NCI-H524 treated with DMSO at 0.1 percent for 48 hours (cell line): Measurements from ENCODE around the gene FAAP24.
A peak's percentile ranks its signal among the peaks of the same experiment; 100 is the strongest.
"Not testable (repeated sequence)": the region's sequence is repeated elsewhere in the genome, so short reads cannot be mapped to it uniquely, and the experiment has no call there.

ENCODE experiments used
- DNase-seq: peaks from one replicate; lab custom pipeline; 2025; lab: John Stamatoyannopoulos, UW

Gene FAAP24

GRCh38 chr19:32971715-32972540 is at the start of gene FAAP24, which contains the start of gene CEP89:
TSS of gene FAAP24 (plus strand) at chr19:32972242. CDS start at chr19:32973197, 955 bp downstream.
TSS of gene CEP89 (minus strand) at chr19:32971958. CDS start at chr19:32971874, 84 bp downstream.
- DNase-seq, result peak; percentile 95

GRCh38 chr19:32924200-32924599 is 47.8 kb upstream of the FAAP24 start:
- no peak for DNase-seq

DNA sequence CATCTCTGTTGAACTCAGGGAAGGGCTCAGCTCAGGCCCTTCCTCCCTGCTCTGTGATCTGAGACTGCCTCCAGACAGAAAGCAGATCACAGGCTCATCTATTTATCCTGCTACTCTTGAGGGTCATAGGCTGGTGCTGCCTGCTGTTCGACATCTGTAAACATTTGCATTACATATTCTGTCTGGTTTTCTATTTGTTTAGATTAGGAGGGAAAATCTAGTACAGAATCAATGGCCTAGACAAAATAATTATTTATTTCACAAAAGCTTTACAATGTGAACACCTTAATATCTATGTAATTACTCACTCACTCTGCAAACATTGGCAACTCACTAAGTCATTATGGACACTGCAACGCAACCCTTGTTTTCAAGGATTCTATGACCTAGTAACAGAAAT is 43.2 kb upstream of the FAAP24 start:
- no peak for DNase-seq

DNA sequence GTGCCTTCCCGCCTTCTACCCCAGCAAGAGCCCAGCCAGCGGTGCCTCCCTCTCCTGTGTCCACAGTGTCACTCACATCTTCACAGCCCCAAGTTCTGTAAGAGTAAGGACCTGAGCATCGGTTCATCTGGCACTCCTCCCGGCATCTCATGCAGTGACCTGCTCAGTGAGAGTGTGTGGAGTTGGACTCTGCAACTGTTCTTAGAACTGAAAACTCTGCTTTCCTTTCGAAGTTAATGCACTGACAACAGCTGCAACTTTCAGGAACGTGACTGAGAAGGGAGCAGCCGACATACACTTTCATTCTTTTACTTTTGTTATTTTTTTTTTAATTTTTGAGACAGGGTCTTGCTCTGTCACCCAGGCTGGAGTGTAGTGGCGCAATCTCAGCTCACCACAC is 41.5 kb upstream of the FAAP24 start:
- no peak for DNase-seq

DNA sequence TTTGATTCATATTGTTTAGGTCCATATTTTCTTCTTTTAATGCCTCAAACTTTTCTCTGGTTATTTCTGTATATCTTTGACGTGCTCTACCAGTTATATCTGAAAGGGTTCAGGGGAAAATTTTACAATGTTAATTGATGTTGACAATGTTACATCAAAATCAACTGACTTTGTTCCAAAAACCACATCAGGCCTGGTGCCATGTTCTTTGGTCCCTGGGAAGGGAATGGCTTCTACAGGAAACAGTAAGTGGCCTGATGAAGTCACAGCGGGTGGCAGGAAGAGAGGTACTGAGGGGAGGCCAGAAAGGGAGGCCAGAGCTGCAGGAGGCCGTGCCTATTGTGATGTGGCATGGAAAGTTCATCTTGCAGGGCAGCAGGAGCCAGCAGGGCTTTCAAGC is 38.5 kb upstream of the FAAP24 start:
- DNase-seq, result no peak

DNA sequence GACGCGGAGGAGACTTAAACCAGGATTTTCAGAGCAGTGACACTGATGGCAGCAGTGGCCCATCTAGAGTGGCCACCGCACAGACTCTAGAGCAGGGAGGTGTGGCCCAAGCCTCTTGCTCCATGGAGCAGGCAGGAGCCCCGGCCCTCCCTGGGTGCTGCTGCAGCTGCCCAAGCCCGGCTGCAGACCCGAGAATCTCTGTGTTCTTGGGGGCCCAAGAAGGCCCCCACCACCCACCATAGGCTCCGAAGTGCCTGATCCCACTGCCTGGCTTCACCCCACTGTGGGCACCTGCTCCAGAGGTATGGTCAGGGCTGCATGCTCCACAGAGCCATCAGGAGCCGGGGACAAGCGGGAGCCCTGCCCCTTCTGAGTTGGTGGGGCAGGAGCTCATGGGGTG is 36.4 kb upstream of the FAAP24 start:
- no peak for DNase-seq

GRCh38 chr19:32936065-32936464 is 36.0 kb upstream of the FAAP24 start:
- no peak for DNase-seq

GRCh38 chr19:32941273-32941672 is 30.8 kb upstream of the FAAP24 start:
- not testable (repeated sequence) for DNase-seq

GRCh38 chr19:32945260-32945659 is 26.8 kb upstream of the FAAP24 start:
- DNase-seq, result no peak

GRCh38 chr19:32966750-32967149 is 5.3 kb upstream of the FAAP24 start:
- no peak for DNase-seq

DNA sequence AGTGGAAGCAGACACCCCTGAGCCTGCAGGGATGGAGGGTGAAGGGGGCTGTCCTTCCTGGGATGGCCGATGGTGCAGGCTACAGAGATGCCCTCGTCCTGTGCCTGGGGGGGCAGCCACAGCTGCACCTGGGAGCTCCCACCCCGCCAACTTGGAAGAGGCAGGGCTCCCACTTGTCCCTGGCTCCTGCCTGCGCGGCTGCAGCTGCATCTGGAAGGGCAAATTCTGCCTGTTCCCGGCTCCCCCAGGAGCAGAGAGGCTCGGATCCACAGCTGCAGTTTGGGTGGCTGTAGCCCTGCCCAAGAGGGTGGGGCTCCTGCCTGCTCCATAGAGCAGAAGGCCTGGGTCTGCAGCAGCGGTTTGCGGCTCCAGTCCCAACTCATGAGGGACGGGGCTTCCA is 2.5 kb upstream of the FAAP24 start:
- no peak for DNase-seq

DNA sequence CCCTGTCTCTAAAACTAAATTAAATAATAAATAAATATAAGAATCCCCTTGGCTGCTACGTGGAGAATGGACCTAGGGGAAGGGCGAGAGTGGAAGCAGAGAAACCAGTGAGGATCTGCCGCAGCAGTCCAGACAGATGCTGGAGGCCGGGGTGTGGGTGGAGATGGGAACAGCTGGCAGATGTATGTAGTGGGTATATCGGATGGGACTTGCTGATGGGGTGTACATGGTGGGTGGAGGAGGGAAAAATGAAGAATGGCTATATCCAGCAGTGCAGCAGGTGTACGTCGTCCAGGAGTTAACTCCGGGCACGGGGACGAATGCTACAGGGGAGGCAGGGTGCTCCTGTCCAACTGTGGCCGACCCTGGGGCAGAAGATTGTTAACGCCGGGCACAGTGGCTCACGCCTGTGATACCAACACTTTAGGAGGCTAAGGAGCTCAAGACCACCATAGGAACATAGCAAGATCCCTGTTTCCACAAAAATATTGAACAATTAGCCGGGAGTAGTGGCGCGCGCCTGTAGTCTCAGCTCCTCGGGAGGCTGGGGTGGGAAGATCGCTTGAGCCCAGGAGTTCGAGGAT is 938 bp upstream of the FAAP24 start:
- no peak for DNase-seq

GRCh38 chr19:32976223-32976805 is 4.3 kb downstream of the FAAP24 start:
- no peak for DNase-seq

GRCh38 chr19:32977280-32977679 is 5.2 kb downstream of the FAAP24 start:
- DNase-seq, result no peak

DNA sequence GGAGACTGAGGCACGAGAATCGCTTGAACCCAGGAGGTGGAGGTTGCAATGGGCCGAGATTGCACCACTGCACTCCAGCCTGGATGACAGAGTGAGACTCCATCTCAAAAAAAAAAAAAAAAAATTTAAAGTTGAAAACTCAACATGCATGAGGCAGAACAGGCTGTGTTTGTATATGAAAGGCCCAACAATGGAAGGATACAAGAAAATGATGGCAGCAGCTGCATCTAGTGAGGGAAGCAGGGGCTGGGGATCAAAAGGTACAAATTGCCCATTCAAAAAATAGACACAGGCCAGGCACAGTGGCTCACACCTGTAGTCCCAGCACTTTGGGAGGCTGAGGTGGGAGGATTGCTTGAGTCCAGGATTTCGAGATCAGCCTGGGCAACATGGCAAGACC is 5.8 kb downstream of the FAAP24 start:
- not testable (repeated sequence) for DNase-seq

- not testable (repeated sequence) for DNase-seq
Observed at GRCh38 chr19:32979807-32980206, 7.8 kb downstream of the FAAP24 start.

DNA sequence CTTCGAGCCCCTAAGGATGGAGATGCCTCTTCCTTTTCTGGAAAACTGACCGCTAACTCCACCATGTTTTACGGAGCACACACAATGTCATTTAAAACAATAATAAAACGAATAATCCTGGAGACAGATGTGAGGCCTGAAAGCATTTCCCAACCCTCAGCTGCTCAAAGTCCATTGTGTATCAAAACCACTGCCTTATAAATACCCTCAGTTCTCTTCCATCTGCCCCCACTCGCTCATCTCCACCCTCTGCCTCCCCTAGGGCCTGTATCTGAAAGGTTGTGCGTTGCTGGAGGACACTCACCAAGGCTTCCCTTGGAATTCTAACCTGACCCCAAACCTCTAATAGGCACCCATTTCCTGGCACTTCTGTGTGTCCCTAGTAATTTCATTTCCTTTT is 10.4 kb downstream of the FAAP24 start:
- not testable (repeated sequence) for DNase-seq

- DNase-seq, result not testable (repeated sequence)
Observed at GRCh38 chr19:32988254-32988653, 16.2 kb downstream of the FAAP24 start.

DNA sequence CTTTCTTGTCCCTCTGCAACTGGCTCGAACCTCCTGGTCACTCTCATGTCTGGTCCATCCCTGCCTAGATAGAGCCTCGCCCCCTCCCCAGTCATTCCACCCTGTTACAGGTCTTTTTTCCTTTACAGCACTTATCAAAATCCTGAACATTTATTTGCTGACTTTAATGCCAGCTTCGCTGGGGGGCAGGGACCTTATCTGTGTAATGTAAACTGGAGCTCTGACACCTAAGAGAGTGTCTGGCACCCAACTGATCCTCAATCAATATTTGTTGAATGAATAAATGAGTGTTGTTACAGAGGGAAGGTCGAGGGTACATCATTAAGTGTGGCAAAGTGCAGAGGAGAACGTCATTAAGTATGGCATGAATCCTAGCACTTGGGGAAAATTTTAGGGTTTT is 16.7 kb downstream of the FAAP24 start:
- DNase-seq, result no peak

DNA sequence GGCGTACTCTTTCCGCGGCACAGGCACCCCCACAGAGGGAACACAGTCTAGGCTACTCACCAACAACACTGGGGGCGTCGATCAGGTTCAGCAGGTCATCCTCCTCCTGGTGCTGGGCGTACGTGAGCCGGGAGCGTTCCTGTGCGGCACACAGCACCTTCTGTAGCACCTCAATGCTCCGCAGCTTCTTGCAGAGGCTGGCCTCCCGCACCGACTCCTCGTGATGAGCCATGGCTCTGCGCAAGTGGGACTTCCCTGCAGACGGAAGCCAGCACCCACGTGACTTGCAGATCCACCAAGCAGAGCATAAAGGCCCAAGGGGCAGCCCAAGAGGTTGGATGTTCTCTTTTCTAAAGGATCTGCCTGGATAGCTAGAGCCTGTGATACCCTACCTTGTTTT is 23.9 kb downstream of the FAAP24 start:
- not testable (repeated sequence) for DNase-seq

DNA sequence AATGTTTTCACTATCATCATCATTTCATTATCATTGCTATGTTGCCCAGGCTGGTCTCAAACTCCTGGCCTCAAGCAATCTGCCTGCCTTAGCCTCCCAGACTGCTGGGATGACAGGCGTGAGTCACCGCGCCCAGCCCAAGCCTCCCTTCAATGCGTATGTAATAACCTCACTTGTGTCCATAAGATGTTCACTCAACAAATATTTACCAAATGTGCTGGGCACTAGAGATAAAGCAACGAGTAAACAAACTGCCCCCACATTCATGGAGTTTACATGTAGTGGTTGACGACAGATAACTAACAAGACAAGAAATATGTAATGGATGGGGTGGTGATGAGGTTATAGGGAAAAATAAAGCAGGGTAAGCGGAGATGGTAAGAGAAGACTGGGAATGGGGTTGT is 25.0 kb downstream of the FAAP24 start:
- not testable (repeated sequence) for DNase-seq

GRCh38 chr19:32997716-32998355 is 25.8 kb downstream of the FAAP24 start:
- no peak for DNase-seq

- DNase-seq, result no peak
Observed at GRCh38 chr19:32998722-32999121, 26.7 kb downstream of the FAAP24 start.
